Activated CD8-positive, alpha-beta memory T cell treated with anti-CD3 and anti-CD28 coated beads, Interleukin-2, amount 50 U/mL, for 4 hours (primary cell): Measurements from ENCODE around the gene SLC47A1.
"Not testable (repeated sequence)": the region's sequence is repeated elsewhere in the genome, so short reads cannot be mapped to it uniquely, and the experiment has no call there.

Experiments used
- DNase-seq: peaks from one replicate; pipeline ENCODE4 v3.0.0-alpha.2; 2020

SLC47A1 gene

DNA sequence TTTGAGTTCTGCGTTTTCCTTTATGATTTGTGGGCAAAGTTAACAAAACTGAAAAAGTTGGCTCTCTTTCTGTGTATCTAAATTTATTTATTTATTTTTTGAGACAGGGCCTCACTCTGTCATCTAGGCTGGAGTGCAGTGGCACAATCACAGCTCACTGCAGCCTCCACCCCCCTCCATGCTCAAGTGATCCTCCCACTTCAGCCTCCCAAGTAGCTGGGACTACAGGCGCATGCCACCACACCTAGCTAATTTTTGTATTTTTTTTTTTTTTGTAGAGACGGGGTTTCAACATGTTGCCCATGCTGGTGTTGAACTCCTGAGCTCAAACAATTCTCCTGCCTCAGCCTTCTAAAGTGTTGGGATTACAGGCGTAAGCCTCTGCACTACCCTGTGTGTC lies 6.7 kb upstream of the SLC47A1 start:
- DNase-seq: not testable (repeated sequence)

DNA sequence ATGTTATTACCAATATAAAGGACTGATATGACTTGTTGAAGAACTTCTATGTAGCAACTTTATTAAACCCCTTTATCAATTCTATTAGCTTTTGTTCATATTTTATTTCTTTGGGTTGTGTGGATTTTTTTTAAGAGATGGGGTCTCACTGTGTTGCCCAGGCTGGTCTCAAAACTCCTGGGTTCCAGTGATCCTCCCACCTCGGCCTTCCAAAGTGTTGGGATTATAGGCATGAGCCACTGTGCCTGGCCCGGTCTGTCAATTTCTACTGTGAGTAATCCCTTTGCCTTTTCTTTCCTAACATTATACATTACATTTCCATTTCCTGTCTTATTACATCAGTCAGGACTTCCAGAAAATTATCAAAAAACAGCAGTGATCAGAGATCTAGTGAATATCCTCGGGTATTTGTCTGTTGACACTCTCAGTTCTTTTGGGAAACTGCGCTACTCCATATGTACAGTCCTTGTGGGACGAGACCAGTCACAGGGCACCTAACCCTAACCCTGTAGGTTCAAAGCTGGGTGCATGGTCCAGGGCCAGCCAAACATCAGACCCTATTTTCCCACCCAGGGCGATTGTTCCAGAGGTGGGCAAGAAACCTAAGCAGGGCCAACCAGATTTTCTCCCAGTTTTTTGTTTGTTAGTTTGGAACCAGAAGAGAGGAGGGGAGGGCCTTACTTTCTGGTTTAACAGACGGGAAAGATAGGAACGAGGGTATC lies 1.7 kb upstream of the SLC47A1 start:
- no peak for DNase-seq

DNA sequence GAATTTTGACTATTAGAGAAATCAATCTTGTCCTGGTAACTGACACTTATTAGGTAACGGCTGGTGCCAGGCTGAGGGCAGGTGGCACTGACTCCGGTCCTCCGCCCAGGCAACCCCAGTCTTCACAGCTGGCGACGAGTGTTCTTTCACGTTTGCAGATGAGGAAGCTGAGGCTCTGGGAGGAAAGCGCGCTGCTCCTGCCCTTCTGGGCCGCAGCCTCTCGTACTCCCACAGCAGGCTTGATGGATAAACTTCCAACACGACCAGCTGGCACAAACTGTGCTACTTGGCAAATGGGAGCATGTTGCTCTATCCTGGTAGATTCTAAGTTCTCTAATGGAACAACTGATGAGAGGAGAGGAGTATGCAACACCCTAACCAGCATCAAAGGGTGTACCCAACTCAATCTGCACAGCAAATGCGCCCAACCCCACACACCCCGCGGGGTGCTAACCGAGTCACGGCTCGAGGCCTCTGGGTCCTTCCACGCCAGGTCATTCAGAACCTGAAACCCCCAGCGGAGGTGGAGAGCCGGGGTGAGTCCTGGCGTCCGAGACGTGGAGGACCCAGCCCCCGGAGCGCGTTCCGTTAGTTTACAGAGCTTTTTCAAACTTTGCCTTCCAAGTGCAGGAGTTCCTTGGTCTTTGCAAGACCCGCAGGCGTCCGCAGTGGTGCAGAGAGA lies 477 bp upstream of the SLC47A1 start:
- DNase-seq: no peak

DNA sequence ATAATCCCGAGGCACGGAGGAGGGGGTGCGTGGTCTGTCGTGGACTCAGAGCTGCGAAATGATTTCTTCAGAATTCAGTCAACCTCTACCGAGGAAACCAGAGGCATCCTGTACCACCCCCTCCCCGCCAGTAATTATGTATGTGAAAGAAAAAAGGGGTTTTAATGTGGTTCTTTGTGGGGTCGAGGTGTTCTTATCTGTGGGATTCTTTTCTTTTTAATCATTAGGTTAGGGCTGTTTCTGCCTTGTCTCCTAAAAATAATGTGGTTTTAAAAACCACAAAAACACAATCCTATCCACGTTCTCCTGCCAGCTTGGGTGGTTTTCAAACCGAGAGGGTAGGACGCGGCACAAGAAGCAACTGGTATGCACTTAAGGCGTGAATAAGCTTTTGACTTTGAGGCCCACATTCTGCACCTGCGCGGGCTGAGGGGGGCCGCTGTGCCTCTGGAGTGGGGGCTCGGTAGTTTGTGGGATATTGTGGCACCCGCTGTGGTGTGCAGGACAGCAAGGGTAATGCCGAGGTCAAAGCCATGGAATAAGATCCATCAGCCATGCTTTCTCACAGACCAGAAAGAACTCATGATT lies 1.0 kb downstream of the SLC47A1 start:
- DNase-seq: no peak

DNA sequence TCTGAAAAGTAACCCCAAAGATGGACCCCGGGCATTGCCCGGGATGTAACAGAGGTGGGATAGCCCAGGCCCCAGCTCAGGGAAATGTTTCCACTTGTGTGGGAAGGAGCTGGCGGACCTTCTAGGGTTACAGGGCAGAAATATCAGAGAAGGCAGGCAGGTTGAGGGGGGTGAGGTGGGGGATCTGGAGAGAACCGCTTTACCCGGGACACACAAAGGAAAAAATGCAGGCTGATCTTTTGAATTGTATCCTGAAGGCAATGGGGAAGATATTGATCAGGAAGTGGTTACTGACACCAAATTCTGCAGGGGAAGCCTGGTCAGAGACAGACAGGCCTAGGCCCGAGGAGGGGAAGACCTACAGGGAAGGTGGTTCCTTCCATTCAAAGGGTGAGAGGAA lies 3.5 kb downstream of the SLC47A1 start:
- DNase-seq: no peak

DNA sequence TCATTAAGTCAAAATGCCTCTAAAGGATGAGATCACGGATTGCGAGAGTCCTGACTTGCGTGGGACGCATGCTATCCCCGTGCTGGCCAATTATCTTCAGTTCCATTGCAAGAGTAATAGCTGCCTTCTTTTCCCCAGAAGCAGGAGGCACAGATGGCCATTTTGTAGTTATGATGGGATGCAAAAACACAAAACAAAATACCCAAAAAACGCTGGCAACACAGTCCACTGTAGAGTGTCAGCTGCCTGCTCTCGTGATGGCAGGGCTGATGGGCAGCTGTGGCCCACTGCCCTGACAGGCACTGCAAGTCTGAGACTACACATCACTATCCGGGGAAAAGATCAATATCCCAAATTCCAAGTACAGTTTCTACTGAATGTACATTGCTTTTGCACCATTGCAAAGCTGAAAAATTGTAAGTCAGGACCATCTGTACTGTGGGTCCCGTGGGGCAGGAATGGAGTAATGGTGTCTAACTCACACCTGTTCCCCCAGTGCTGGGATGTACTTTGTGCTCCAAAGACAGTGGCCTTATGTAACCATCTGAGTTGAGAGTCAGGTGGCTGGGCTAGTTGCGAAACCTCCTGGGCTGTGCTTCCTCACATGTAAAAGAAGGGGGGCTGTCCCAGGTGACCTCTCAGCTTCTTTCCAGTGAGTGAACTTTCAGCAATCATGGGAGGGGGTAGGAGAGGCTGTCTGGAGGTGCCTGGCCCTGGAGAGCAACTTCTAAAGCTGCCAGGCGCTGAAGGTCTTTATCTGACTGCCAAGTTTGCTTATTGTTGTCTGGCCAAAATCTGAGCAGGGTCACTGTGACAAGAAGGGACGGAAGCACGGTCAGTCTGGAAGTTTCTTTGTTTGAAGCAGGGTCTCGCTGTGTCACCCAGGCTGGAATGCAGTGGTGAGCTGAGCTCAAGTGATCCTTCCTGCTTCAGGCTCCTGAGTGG lies 4.7 kb downstream of the SLC47A1 start:
- no peak for DNase-seq

DNA sequence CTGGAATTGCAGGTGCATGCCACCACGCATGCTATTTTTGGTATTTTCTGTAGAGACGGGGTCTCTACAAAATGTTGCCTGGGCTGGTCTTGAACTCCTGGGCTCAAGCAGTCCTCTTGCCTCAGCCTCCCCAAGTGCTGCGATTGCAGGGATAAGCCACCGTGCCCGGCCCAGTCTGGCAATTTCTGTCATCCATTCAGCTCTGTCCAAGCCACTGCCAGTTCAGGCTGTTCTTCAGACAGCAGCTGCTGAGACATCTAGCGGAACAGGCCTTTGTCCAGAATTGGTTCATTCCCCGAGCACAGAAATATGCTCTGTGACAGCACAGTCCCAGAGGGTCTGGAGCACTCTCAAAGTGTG lies 5.4 kb downstream of the SLC47A1 start:
- no peak for DNase-seq

DNA sequence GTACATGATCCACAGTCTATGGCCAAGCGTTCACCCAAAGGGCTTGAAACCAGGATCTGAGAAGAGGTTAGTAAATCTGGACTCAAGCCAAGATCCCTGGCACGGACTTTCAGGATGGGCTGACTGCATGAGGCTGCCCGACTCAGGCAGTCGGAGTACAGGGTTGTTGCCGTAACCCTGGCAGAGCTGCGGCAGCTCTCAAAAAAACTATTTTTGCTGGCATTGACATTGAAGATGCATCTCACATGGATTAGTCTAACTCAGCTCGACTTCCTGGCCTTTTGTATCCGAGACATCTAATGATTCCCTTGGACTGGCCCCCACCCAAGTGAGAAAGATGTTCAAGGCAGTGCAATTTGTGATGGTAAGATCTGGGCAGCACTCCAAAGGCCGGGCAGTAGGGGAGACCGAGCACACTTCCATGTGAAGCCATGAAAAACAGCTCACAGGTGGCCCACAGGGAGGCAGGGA lies 6.2 kb downstream of the SLC47A1 start:
- no peak for DNase-seq

DNA sequence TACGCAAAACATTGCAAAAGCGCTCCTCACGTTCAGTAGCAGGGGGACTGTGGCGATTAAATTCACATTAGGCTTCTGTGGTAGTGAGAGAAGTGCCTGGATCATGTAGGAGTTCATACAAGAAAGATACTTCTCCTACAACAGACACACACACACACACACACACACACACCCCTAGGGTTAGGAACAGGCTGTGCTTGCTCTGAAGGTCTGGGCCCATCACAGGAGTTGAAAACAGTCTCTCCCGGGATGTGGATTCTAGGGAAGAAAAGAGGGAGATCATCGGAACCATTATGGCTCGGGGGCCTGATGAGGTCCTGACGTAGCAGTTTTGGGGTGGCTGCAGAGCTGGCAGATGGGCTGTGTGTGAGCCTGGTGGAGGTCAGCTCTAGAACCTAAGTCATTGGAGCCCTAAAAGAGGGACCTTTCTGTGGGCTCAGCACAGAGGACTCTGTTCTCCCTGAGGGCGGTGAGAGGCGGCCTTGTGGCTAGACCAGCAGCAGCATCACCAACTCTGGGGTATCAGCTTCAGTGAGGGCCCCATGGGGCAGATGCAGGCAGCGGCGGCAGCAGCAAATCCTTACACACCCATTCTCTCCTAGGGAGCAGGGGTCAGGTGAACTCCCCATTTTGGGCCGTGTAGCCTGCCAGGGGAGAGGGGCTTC lies 7.2 kb downstream of the SLC47A1 start:
- DNase-seq: no peak

DNA sequence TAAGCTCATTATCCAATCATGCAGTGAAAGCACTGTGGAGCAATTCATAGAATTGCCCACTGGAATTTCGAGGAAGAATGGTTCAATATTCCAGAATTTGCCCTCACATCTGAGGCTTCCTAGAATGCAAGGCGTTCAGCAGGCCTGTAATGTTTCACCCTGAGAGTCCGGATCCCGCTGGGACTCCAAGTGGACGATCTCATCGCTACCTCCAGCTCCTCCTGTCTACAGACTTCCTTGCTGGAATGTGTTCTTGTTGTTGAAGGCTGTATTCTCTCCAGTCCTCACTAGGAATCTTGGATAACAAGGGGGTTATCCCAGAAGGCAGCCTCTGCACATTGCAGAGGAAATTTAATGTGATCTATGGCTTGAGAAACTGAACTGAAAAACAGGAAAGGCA lies 7.8 kb downstream of the SLC47A1 start:
- DNase-seq: no peak

DNA sequence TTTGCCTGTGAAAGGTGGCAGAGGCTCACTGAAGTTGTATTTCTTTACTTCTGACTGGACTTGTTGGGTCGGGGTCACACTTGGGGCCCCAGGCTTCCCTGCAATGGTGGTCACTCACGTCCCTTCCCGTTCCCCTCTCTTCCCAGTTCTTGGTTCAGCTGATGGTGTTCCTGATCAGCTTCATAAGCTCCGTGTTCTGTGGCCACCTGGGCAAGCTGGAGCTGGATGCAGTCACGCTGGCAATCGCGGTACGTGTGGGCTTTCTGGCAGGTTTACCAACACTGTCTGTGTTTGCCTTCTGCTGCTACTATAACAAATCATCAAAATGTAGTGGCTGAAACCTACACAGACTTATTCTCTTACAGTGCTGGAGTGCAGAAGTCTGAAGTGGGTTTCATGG lies 8.6 kb downstream of the SLC47A1 start:
- no peak for DNase-seq

DNA sequence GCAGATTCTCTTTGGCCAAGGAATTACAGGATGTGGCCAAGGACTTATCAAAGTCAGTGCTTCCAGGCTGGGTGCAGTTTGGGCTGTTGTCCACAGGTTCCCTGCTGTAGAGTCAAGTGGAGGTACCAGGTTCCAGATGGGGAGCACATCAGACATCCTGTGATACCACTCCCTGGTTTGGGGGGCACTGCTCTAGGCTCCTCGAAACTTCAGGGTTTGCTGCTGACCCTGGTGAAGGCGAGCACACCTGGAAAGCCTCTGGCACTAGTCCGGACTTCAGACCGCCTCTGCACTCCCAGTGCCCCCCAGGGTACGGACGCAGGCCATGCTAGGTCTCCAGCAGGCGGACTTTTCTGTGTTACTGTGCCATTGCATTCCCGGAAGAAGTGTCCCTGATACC lies 10.7 kb downstream of the SLC47A1 start:
- no peak for DNase-seq

DNA sequence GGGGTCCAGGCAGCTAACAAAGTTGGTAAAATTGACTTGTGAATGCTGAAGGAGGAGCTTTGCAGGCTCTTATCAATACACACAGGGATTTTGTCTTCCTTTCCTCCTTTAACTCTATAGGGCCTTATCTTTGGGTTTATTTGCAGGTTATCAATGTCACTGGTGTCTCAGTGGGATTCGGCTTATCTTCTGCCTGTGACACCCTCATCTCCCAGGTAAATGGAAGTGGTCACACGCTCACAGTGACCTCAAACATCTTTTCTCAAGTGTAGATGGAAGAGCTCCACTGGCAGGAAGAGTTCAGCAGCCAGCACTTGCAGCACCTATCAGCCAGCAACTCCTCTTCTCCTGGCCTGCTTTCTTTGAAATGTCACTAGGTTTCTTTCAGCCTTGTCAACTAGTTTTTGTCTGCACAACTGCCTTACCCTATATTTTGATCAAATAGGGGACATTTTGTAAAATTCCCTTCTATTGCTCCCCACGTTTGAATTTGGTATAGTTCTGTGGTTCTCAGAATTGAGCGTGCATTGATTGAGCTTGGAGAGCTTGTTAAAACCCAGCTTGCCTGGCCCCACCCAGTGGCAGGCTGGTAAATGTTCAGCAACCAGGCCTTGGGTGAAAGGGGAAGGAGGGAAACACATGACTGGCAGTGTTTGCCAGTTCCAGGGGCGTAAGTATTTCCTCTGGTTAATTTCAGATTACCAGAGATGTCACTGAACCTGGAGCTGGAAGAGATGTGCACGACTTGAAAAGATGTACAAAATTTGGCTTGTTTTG lies 12.8 kb downstream of the SLC47A1 start:
- DNase-seq: no peak

DNA sequence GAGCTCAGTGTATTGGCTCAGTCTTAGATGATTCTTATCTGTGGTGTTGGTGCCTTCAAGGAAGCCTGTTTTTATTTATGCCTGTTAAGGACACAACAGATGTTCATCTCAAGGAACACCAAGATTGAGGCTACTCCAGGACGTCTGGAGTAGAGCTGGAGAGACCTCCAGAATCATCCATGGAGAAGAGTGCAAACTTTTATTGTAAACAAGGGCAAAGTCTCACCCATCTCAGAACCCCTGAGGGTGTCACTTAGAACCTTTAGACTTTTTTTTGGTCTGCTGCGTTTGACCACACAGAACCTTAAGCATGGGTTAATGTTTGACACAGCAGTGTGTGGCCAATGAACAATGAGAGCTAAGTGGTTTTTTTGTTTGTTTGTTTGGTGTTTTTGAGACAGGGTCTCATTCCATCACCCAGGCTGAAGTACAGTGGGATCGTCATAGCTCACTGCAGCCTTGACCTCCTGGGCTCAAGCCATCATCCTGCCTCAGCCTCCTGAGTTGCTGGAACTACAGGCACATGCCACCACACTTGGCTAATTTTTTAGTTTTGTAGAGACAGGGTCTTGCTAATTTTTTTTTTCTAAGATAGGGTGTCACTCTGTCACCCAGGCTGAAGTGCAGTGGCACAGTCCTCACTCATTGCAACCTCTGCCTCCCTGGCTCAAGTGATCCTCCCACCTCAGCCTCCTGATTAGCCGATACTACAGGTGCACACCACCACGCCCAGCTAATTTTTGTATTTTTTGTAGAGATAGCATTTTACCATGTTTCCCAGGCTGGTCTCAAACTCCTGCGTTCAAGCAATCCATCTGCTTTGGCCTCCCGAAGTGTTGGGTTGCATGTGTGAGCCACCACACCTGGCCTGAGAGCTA lies 16.3 kb downstream of the SLC47A1 start:
- DNase-seq: no peak

DNA sequence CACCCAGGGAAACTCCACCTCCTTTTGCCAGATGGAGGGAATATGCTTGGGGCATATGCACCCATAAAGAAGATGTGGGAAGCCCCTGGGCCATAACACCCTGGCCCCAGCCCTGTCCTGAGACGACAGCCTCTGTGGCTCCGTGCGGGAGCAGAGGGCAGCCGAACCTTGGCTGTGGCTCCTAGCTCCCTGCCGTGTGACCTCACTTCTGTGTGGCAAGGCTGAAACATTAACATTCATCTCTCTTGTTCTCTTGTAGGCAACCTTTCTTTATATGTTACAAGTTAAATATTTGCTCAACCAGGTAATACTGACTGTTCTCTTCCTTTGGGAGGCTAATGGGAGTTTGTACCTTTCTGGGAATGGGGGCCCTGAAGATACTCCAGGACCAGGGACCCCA lies 17.5 kb downstream of the SLC47A1 start:
- DNase-seq: no peak

DNA sequence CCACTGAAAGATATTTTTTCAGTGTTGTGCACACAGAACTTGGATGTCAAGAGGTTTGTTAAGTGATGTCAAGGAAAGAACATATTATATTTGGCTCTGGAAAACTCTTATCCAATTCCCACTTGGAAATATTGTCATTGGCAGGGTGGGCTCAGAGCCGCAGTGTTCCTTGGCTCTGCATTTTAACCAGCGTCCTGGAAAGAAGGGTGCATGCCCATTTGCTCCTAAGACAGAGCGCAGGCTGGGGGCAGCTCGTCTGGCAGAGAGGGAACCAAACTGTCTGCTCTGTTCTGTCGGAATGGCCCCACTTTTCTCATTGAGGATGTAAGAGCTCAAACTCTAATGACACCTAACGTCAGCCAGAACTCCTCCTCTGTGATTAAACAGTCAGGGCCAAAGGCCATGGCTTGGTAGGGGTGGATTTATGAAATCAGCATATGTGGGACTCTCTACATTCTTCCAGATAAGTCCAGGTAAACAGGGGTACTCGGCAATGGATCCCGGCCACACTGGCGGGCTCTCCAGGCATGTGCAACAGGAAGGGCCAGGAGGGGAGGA lies 18.0 kb downstream of the SLC47A1 start:
- no peak for DNase-seq

DNA sequence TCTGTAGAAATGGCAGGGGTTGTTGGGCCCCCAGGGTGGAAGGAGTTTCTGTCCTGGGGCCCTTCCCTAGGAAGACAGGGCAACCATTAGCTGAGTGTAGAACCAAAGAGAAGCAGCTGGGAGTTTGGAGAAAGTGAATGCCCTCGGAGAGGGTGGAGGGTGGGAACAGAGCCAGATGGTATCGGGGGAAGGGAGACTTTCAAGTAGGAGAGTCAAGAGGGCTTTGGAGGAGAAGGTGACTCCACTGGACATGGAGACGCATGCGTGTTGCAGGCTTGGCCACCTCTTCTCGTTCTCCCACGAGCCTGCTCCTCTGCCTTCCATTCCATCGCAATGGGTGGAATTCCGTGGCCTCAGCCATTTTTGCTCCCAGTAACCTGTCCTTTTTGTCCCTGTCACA lies 19.4 kb downstream of the SLC47A1 start:
- no peak for DNase-seq

DNA sequence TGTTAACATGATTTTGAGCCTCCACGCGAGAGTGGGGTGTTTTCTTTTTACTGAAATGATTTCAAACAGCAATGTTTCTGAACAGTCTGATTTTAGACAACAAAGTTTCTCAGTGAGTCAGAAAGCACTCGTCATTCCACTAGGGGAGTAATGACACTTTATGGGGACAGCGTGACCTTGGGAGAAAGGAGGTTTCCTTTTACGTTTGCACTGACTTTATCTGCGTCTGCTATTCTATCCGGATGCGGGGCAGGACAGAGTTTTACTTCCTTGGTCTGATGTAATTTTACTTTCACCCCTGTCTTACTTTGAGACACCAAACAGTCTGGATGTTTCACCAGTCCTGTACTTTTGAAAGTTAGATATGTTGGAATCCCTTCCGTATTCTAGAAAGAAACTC lies 20.7 kb downstream of the SLC47A1 start:
- DNase-seq: no peak

DNA sequence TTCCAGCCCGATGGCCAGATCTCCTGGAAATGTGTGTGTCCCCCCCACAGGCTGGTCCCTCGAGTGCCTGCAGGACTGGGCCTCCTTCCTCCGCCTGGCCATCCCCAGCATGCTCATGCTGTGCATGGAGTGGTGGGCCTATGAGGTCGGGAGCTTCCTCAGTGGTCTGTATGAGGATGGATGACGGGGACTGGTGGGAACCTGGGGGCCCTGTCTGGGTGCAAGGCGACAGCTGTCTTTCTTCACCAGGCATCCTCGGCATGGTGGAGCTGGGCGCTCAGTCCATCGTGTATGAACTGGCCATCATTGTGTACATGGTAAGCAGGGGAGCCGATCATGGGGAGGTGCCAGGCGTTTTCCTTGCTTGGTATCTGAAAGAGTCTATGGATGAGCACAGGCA lies 22.1 kb downstream of the SLC47A1 start:
- no peak for DNase-seq

DNA sequence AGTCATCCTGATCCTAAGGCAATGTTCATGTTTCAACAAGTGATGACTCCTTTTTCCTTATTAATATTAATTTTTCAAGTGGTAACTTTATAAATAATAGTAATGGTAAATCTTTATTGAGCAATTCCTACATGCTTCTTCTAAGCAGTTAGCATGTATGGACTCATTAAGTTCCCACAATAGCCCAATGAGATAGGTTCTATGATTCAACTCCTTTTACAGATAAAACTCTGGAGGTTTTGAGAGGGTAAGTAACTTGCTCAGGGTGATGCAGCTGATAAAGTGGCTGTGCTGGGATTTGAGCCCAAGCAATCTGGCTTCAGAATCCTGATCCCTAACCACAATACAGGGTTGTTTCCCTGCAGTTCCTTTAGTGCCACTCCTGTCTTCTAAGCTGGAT lies 25.3 kb downstream of the SLC47A1 start:
- DNase-seq: no peak
